Nucleus accumbens (tissue), 56 donors: ENCODE measurements around the gene RBP4.
A peak's percentile ranks its signal among the peaks of the same experiment; 100 is the strongest.

Experiments used
- DNase-seq, 56 donors: peaks; one replicate each; lab custom pipeline; 2025; lab: John Stamatoyannopoulos, UW

RBP4 gene

DNA sequence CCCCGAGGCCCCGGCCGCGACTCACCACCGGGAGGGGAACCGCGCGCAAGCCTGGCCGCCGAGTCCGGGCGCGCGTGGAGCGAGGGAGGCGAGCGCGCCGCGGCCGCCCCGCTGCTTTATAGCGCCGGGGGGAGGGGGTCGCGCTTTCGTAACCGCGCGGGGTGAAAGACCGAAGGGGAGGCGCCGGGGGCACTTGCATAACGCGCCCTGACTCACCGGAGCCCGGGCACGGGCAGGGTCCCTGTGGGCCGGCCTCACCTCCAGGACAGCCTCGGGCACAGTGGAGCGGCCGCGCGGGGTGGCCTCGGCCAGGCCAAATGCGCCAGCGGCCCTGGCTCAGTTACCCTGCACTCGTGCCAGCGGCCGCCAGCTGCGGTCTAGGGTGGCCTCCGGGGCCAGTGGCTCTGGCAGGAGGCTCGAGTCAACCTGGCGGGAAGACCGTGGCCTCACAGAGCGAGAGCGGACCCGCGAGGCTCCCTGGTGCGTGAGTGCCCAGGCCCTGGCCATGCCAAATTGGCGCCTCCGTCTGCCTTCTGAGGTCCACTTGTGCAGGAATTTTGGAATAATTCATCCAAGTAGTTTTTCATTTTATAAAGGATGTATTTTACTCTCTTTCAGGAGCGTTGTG, at the start of gene RBP4:
Gene RBP4, minus strand, starts transcription at position 90 of the 628 bp plus-strand sequence. CDS start 207 bp downstream, outside the sequence.
- peak in 12 of 56 donors; percentile 3 to 49 (median 18) for DNase-seq

DNA sequence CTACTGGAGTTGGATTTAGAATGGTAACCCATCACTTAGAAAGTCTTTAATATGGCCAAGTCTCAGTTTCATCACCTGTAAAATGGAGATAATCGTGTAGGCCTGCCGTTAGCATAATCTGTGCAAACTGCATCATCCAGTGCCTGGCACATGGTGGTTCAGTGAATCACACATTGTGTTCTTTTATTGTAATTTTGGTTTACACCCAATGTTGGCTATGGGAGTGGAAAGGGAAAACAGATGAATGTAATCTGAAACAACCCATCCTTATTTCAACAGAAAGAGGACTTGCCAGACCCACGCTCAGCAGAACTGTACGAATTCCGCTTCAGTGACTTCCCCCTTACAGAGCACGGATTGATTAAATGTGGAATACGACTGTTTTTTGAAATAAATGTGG, 38.8 kb upstream of the RBP4 start:
- no peak for DNase-seq

DNA sequence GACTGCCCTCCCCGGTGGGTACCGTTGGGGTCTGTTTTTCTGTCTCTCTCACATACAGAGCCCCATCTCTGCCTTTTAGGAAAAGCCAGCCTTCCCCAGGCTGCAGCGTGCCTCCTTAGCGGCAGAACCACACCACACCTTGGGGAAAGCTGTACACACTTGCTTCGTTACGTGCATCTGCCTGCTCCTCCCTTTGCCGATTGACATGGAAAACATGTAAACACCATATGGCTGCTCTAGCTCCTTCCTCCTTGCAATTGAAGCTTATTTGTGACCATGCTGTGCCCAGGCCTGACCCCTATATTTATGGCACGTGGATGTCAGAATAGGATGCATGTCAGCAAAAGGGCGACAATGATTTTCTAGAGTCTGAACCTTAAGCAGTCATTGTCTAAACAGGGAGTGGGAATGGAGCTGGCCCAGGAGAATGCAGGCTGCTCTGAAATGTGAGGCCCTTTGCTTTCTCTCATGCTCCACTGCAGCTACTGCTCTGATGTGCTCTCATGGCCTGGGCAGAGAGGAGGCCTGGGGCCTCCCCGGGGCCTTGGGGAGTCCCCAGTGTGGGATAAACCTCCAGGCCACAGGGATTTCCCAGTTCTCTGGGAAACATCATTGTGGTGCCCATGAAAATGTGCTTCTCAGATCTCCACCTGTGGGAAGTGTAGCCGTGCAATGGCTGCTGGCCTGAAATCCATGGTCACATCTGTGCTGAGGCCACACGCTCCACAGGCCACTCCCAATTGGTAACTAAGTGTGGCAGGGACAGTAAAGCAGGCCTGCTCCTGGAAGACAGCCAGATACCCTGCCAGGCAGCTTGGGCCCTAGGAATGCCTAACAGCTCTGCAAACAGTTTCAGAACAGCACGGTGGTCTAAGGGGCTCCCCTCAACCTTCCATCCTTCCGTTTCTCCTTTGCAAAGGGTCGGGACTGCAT, 29.9 kb upstream of the RBP4 start:
- DNase-seq, result no peak

DNA sequence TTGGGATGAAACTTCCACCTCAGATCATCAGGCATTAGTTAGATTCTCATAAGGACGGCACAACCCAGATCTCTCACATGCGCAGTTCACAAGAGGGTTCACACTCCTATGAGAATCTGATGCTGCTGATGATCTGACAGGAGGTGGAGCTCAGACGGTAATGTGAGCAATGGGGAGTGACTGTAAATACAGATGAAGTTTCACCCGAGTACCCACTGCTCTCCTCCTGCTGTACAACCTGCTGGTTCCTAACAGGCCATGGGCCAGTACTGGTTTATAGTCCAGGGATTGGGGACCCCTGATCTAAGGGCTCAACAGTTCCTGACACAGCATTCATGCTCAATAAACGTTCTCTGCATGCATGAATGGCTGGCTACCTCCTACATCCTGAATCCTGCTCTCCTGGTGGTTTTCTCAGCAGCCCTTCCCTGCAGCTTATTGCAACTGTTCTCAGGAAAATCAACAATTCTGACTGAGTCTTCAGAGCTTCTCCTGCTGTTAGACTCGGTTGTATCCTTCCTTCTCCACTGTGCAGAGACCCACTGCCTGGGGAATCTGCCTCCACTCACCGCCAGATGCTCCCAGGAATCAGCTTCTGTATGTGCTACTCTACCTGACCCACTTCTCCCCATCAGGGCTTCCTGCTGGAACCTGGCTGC, 28.7 kb upstream of the RBP4 start:
- DNase-seq, result no peak

DNA sequence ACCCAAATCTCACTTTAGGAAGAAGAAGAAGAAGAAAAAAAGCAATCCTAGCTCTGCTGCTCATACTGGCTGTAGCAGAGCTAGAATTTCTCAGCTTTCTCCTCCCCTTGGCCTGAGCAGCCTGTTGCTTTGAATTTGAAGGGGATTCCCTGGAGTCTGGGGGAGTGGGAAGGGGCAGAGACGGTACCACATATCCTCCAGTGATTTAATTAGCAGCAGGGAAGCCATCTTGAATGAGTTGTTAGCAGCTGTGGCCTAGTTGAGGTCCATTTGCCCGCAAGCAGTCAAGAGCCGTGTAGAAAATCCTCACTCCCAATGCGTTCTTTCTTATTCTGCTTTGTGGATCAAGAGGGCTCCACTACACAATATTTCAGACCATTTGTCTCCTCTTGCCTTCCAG, 27.8 kb upstream of the RBP4 start:
- no peak for DNase-seq

DNA sequence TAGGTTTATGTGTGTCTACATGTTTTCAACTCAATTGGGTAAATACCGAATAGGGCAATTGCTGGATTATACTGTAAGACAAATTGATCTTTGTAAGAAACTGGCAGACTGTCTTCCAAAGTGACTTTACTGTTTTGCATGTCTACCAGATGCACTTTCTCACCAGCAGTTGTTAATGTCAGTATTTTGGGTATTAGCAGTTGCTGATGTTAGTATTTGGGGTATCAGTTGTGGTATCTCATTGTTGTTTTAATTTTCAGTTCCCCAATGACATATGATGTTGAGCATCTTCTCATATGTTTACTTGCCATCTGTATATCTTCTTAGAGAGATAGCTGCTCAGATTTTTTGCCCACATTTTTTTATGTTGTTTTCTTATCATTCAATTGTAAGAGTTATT, 21.9 kb upstream of the RBP4 start:
- no peak for DNase-seq

DNA sequence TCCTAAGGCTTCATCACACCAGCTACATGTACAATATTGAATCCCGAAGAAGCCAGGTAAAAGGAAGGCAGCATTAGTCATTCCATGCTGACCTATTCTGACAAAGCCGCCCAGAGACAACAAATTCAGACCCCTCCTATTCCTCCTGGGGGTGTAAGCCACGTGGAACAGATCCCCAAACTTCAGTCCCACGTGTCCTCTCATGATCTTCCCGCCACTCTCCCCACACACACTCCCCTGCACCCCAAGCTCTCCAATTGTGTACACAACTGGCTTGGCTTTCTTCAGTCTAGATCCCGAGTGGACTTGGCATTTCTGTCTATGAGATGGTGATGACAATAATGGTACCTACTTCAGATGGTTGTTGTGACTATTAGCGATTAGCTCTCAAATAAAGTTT, 19.9 kb upstream of the RBP4 start:
- no peak for DNase-seq

DNA sequence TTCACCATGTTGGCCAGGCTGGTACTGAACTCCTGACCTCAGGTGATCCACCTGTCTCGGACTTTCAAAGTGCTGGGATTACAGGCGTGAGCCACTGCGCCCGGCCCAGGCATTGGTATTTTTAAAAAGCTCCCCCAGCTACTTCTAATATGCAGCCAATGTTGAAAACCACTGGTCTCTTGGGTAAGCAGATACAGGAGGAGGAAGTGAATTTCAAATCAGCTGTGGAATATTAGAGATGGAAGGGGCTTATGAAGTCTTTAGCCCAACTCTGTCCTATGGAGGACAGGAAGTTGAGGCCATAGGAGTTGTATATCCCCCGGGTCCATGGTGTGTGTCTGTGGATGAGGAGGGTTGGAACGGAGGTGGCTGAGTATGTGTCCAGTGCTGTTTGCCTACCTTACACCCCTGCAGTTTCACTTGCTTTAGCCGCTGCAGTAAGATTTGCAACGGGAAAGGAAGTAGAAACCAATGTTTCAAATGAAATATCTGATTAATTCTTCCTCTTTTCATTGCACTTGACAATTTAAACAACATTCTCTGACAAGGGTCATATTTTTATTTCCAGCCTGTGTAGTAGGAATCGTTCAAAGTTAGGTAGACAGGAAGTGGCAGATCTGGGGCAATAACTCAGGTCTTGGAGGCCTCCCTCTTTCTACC, 14.7 kb upstream of the RBP4 start:
- no peak for DNase-seq

DNA sequence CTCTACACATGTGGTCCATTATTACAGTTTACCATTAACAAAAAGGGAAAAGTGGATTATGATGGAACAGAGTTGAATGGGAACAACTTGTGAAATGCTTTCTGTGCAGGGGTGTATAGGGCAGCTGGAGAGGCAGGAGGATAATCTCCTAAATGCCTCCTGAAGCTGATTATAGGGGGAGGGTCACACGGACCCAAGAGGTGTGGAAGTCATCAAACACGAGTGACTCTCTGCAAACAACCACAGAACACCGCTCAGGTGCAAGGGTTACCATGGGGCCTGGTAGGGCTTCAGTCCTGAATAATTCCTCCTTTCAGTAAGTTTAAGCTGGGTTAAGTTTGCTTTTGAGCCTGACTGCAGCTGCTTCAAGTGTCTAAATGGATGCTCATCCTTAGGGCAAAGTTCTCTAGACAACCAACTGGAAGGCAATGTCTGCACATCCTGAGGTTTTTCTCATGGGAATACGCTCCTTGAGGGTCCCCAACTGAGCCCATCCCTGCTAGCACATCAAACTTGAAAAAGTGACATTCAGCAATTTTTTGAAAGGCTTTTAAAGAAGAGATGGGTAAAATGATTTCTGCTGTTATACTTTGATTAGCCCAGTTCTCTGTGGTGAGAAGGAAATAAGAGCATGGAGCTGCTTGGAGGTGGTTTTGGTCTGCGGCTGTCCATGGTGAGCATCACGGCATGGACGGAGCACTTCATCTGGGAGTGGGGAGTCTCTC, 13.2 kb upstream of the RBP4 start:
- DNase-seq, result no peak

DNA sequence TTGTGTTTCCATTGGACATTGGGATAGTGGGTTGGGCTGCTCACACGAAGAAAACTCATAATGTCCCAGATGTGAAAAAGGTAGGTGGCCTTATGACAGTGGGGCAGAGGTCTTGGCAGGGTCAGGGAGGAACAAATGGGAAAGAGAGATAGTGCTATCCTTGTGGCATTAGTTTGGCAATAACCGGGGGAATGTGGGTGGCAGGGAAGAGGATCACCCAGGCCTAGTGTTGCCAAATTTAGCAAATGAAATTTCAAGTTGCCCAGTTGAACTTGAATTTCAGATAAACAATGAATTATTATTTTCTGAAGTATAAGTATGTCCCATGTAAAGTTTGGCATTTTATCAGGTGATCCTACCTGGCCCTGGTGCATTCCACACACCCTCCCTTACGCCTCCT, 12.1 kb upstream of the RBP4 start:
- no peak for DNase-seq

DNA sequence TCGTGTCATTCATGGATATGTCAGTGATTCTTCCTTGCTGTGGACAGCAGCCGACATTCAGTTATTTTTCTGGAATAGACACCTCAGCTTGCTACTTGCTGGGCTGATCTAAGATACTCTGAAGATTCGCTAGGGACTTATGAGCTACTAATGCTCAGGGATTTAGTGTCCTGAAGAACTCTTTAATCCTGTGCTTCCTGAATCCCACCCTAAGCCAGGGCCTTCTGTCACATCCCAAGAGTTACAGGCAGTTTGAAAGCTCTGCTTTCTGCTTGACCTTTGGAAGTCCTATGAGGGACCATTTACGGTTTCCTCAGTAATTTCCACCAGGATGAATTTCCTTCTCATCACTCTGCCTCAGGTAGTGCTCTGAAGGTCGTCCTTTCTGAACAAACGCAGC, 11.3 kb upstream of the RBP4 start, which contains the start of gene PDE6C:
Gene PDE6C, plus strand, starts transcription at position 227 of the 400 bp plus-strand sequence. CDS start 189 bp downstream, outside the sequence.
- DNase-seq, result no peak

DNA sequence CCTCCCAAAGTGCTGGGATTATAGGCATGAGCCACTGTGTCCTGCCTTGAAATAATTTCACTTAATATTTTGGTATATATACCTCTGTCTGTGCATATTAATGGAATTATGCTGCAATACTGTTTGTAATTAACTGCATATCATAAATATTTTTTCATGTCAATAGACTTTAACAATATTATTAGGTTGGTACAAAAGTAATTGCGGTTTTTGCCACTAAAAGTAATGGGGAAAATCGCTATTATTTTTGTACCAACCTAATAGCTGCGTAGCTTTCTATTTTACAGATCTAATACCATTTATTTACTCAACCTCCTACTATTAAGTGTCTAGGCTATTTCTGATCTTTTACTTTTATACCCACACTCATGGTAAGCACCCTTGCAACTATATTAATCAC, 7.4 kb upstream of the RBP4 start:
- DNase-seq, result no peak

DNA sequence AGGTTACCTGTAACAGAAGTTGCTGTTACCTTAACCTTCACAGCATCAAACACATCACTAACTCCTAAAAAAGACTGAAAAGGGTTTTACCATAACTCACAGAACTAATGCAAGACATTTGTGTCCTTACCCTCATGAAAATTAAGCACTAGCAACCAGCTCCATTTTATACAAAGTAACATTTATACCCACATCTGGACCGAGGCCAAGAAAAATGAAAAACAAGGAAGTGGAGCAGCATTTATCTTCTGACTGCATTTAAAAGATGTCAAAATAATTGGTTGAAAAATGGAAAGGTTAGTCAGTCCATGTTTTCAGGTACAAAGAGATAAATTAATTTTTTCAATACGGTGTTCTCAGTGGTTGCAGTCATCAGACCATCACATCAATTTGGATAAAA, 3.1 kb upstream of the RBP4 start:
- no peak for DNase-seq

DNA sequence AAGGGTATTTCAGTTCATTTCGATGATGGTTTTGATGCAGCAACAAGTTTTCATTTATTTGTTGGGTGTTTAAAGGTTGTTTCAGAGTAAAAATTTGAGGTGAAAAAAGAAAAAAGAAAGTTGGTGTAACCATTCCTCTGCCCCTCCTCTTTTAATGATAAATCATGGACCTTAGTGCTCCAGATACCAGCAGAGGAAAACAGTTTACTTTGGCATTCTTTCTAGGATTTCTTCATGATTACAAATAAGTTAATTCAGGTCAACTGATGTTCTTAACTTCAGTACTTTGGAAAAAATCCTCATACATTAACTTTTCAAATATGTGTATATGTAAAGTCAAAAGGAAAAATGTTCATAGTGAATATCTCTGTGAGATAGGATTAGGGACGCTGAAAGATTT, 2.0 kb upstream of the RBP4 start:
- DNase-seq, result no peak

DNA sequence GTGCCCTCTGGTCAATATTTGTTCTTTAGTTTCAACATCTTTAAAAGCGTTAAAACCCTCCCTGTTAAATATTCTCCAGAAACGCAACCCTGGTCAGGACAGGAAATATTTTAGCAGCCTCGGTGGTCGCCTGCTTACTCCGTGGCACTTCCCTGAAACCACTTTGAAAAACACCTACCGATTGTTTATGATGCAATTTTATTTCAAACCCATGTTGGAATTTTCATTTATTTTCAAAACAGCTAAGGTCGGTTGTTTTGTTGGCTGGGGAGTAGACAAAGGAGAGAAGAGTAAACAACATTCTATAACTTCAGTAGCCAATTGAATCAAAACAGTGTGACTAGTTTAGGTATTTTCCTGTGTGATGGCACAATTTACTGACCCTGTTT, 733 bp upstream of the RBP4 start:
- no peak for DNase-seq

DNA sequence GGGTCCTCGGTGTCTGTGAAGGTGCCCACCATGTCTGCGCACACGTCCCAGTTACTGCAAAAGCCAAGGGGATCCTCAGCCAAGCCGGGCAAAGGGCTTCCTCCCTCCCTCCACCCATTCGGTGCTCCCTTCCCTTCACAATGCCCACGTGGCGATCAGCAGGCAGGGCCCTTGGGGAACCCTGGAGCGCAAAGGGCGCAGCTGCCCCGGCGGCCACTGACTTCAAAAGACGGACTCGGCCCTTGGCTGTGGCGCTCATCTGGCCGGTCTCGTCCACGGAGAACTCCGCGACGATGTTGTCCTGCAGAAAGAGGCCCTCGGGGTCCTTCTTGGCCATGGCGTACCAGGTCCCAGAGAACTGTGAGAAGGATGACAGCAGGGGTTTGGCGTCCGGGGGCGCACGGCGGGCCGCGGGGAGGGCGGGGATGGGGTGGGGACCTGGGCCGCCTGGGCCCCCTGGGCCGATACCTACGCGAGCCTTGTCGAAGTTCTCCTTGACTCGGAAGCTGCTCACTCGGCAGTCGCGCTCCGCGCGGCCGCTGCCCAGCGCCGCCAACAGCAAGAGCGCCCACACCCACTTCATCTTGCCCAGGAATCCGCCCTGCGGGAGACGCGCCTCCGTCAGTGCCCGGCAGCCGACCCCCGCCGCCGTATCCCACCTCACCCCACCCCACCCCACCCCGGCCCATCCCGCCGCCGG, 439 bp downstream of the RBP4 start:
- peak in 1 of 56 donors; percentile 3 for DNase-seq

DNA sequence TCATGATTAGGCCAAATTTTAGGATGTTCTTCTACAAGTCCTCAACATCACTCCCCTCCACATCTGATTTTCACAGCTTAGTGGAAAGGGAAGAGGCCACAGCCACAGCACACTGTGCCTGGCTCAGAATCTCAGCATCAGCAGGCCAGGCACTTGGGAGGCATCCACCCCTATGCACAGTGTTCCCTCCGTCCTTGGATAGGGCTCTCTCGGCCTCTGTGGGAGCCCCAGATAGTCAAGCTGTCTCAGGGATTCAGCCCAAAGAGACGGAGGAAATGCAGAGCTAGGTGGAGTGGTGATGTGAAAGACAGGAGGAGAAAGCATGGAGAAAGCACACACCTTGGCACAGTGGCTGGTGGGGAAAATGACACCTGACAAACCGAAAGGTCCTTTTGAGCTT, 1.3 kb downstream of the RBP4 start:
- DNase-seq, result no peak

DNA sequence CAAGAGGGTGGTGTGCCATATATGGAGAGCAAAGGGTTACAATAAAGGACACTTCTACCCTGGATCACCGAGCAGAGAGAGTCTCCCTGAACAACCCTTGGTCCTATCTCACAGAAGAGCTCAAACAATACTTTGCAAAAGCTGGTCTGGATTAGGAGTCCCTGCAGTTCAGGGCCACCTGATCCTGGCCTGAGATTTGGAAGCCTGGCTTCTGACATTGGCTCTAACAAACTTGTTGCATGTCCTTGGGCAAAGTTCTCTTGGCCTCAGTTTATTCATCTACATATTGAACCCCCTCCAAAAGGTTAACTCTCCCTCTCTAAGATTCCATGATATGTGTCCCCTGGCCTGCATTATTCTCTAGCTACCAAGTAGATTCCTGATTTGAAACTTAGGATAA, 1.7 kb downstream of the RBP4 start:
- DNase-seq, result no peak

DNA sequence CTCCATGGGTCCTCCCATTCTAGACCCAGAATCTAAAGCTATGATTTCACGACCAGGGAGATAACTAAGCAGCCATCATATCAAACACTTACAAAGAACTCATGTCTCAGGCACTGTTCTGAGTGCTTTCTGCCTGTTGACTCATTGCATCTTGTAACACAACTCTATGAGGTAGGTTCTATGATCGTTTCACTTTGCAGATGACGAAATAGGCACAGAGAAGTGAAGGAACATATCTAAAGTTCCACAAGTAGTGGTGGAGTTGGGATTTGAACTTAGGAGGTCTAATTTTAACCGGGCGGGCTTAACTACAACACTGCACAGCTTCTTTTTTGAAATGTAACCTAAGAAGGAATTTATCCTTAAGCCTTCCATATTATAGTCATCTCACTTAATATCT, 2.9 kb downstream of the RBP4 start:
- no peak for DNase-seq
